Ectodermal cell (in vitro differentiated cells): ENCODE measurements around the gene MAN1C1.
A peak's percentile ranks its signal among the peaks of the same experiment; 100 is the strongest.

ENCODE experiments used
- H3K27ac ChIP-seq: 2 replicates; pipeline ENCODE4 v1.7.0; 2013; ENCODE audit warnings: mild to moderate bottlenecking, low read depth, low read length; ENCODE audit not compliant: insufficient read depth, poor library complexity, severe bottlenecking
- H3K27me3 ChIP-seq: 2 replicates; pipeline ENCODE4 v1.7.0; 2013; ENCODE audit warnings: mild to moderate bottlenecking, low read length; ENCODE audit not compliant: insufficient read depth, control insufficient read depth, poor library complexity, severe bottlenecking
- H3K36me3 ChIP-seq: one replicate; pipeline ENCODE4 v1.7.0; 2013; ENCODE audit warnings: low read length; ENCODE audit not compliant: control insufficient read depth, insufficient read depth
- H3K4me1 ChIP-seq: one replicate; pipeline ENCODE4 v1.7.0; 2013; ENCODE audit warnings: low read length; ENCODE audit not compliant: control insufficient read depth, insufficient read depth
- H3K4me3 ChIP-seq: 2 replicates; pipeline ENCODE4 v1.7.0; 2013; ENCODE audit warnings: low read depth, low read length, control low read depth; ENCODE audit not compliant: insufficient read depth
- H3K9me3 ChIP-seq: 2 replicates; pipeline ENCODE4 v1.7.0; 2013; ENCODE audit warnings: mild to moderate bottlenecking, low read length, moderate library complexity; ENCODE audit not compliant: control insufficient read depth
- WGBS, 2 experiments: methylation state at CpG; one replicate each; pipeline ENCODE4 v1.1.7; 2013; ENCODE audit warnings: missing lambda C conversion rate in 2 of 2; 5-methylcytosine and 5-hydroxymethylcytosine counted together

MAN1C1 gene

DNA sequence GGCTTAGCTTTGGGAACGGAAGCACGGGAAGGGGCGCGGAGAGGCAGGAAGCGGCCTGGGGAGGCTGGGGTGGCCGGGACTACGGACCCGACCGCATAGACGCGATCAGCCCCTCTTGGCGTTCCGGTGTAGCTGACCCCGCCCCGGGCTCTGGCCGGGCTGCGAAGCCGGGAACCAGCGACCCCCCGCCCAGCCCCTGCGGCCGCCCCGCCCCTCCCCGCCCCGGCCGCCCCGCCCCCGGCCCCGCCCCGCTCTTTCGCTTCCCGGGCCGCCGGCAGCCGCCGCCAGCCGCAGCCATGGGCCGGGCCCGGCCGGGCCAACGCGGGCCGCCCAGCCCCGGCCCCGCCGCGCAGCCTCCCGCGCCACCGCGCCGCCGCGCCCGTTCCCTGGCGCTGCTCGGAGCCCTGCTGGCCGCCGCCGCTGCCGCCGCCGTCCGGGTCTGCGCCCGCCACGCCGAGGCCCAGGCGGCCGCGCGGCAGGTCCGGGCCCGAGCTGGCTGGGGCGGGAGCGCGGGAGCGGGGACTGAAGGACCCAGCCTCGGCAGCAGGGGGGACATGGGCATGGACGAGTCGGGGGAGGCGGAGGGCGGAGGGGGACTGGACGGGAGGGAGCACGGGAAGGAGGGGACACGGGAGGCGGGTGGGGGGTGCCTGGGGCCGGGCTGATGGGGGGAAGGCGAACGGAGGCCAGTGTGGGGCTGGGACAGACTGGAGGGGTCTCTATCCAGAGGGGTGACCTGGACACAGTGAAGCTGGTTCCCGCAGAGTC, 183.5 kb downstream of the MAN1C1 start, which contains the start of gene SELENON:
Gene SELENON (plus strand): TSS at position 259 of the 768 bp plus-strand sequence. CDS start 38 bp downstream, at position 297.
- H3K27ac ChIP-seq, result no peak within 1 kb of the TSS
- no peaks in the 10 kb centered on the region for H3K27me3 ChIP-seq
- peaks cover 22% of the 10 kb centered on the region for H3K4me1 ChIP-seq
- H3K36me3 ChIP-seq, result no peaks in the 10 kb centered on the region
- no peaks in the 10 kb centered on the region for H3K9me3 ChIP-seq
- peak within 1 kb of the TSS; percentile 50 for H3K4me3 ChIP-seq
- WGBS, 2 experiments, result 1% methylated on average over 91 of the region's 91 CpGs

DNA sequence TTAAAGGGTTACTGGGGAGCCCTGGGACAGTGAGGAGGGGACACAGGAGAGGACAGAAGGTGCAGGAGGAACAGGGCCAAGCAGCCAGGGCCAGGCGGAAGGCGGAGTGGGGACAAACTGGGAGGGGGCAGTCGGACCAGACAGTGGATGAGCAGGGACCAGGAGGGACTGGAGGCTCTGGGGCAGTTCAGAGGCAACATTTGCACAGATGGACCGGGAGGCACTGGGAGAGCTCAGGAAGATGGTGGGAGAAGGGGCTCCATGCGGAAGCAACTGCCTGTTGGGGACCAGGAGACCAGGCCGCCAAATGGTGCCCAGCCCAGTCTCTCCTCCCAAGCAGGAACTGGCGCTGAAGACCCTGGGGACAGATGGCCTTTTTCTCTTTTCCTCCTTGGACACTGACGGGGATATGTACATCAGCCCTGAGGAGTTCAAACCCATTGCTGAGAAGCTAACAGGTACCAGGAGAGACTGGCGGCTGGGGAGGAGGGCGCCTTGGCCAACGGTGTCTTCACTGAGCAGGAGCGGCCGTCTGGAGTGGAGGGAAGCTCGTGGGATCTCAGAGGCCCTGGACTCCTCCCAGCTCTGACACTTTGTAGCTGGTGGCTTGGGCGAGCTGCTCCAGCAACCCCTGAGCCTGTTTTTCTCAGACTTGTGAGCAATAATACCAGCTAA, 184.2 kb downstream of the MAN1C1 start:
- peaks cover 23% of the 10 kb centered on the region for H3K4me1 ChIP-seq
- H3K36me3 ChIP-seq, result no peaks in the 10 kb centered on the region
- H3K9me3 ChIP-seq, result no peaks in the 10 kb centered on the region
- no peaks in the 10 kb centered on the region for H3K27me3 ChIP-seq
- peak overlapping the region; percentile 50 for H3K4me3 ChIP-seq
- 74 to 75% methylated on average over 15 of the region's 15 CpGs for WGBS, 2 experiments
- H3K27ac ChIP-seq, result no peak overlapping the region

DNA sequence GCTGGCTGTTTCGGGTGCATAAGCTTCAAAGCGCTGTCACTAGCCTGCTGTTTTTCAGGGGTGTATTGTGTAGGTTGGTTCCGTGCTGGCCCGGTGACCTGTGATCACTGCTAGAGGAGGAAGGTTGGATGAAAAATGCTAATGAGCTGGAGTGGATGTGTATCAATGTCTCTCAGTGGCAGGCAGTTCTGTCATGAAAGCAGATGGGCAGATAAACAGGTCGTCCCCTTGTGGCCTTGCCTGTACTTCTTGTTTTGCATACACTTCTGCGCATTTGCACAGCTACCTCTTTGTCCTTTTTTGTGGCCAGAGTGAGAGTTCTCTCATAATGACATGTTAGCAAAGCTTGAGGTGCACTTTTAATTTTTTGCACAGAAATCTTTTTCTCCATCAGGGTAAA, 186.3 kb downstream of the MAN1C1 start:
- no peaks in the 10 kb centered on the region for H3K9me3 ChIP-seq
- H3K36me3 ChIP-seq, result no peaks in the 10 kb centered on the region
- peaks cover 18% of the 10 kb centered on the region for H3K4me1 ChIP-seq
- no peaks in the 10 kb centered on the region for H3K27me3 ChIP-seq
- H3K27ac ChIP-seq, result no peak overlapping the region
- H3K4me3 ChIP-seq, result no peak overlapping the region
- 81 to 86% methylated on average over 6 of the region's 6 CpGs for WGBS, 2 experiments

DNA sequence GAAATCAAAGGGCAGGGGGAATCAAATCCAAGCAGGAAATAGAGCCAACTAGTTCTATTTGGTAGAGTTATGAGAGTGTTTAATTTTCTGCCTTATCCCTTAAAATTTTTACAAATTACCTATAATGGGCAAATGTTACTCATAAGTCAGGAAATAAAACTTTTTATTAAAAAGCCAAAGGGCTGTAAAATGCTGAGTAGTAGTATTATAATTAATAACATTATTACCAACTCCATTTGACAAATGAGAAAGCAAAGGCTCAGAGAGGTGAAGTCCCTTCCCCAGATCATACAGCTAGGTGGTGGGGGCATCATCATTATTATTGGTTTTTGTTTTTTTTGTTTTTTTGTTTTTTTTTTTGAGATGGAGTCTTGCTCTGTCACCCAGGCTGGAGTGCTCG, 186.8 kb downstream of the MAN1C1 start:
- Histone ChIP-seq H3K4me1 (peaks cover 18% of the 10 kb centered on the region), H3K27me3 (no peaks in the 10 kb centered on the region), H3K4me3 (no peak overlapping the region), H3K9me3 (no peaks in the 10 kb centered on the region), H3K27ac (no peak overlapping the region), H3K36me3 (peaks cover under 1% of the 10 kb centered on the region)
- 92 to 96% methylated on average over 1 of the region's 1 CpG for WGBS, 2 experiments

DNA sequence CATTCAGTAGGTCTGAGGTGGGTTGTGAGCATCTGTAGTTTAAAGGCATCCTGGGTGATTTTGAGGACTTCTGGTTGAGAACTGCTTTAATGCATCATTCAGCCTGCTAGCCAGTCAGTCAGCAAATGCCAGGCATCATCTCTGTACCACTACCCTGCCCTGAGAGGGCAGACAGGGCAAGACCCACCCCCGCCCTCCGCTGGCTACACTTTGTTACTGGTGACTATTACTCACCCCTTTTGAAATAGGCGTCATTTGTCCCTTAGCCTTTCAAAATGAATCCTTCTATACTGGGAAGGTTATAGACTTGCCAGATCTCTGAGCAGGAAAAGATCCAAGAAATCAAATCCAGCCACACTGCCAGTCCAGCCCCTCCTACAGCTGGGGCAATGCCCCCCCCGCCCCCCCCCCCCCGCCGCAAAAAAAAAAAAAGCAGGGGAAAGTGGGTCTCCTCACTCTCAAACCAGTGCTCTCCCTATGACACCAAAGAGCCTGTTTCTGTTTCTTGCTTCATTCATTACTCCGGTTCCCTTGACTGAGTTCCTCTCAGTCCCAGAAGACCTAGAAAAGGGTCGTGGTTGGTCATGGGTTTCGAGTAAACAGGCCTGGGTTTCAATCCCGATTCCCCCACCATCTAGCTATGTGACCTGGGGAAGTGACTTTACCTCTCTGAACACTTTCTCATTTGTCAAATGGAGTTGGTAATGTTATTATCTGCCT, 187.8 kb downstream of the MAN1C1 start:
- H3K9me3 ChIP-seq, result no peaks in the 10 kb centered on the region
- 80 to 92% methylated on average over 7 to 10 of the region's 10 CpGs for WGBS, 2 experiments
- no peak overlapping the region for H3K27ac ChIP-seq
- H3K27me3 ChIP-seq, result no peaks in the 10 kb centered on the region
- no peak overlapping the region for H3K4me3 ChIP-seq
- H3K4me1 ChIP-seq, result peaks cover 11% of the 10 kb centered on the region
- peaks cover 7% of the 10 kb centered on the region for H3K36me3 ChIP-seq

DNA sequence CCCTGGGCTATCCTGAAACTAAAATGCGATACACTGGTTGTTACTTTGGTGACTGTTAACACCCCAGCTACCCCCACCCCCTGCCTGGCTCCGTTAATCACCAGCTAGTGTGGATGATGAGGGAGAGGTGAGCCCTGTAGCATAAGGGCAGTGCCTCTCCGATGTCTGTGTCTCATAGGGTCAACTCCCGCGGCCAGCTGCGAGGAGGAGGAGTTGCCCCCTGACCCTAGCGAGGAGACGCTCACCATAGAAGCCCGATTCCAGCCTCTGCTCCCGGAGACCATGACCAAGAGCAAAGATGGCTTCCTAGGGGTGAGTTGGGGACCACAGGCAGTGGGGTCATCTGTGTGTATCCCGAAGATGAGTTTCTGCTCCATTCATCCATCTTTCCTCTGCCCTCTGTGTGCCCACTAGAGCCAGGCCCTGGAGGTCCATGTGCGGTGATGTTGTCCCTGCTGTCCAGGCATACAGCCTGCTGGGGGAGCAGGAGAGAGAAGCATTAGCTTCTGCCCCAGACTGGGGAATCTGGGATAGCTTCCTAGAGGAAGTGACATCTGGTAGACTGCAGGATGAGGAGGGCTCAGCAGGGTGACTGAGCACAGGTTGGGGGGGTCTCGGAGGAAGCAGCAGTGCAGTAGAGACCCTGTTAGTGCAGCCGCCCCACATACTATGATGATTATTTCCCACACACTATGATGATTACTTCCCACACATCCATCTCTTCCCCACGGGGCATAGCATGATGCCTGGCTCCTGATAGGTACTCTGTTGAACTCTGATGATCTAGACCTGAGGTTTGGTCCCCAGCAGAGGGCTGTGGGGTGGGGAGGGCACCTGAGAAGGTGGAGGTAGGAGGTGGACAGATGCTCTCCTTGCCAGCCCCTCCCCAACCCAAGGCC, 188.6 kb downstream of the MAN1C1 start:
- Histone ChIP-seq H3K4me3 (no peak overlapping the region), H3K9me3 (no peaks in the 10 kb centered on the region), H3K27me3 (no peaks in the 10 kb centered on the region), H3K4me1 (peaks cover 6% of the 10 kb centered on the region), H3K36me3 (peaks cover 7% of the 10 kb centered on the region), H3K27ac (no peak overlapping the region)
- 92 to 96% methylated on average over 15 of the region's 15 CpGs for WGBS, 2 experiments

DNA sequence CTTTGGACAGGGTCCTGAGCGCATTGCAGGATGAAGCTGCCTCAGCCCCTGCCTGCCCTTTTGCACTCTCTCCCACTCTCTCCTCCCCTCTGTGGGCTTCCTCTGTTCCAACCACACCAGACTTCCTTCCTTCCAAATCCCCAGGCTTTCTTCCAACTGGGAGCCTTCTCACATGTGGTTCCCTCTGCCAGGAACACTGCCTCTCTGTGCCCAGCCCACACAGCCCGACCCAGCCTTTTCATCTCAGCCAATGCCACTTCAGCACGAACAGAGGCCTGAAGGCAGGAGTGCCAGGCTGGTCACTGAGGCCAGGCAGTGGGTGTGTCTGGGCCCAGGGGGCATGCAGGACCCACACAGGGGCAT, 189.3 kb downstream of the MAN1C1 start:
- Histone ChIP-seq H3K27me3 (no peaks in the 10 kb centered on the region), H3K4me1 (peaks cover 6% of the 10 kb centered on the region), H3K9me3 (no peaks in the 10 kb centered on the region), H3K36me3 (peaks cover 7% of the 10 kb centered on the region), H3K27ac (no peak overlapping the region), H3K4me3 (no peak overlapping the region)
- 89 to 95% methylated on average over 3 of the region's 3 CpGs for WGBS, 2 experiments

DNA sequence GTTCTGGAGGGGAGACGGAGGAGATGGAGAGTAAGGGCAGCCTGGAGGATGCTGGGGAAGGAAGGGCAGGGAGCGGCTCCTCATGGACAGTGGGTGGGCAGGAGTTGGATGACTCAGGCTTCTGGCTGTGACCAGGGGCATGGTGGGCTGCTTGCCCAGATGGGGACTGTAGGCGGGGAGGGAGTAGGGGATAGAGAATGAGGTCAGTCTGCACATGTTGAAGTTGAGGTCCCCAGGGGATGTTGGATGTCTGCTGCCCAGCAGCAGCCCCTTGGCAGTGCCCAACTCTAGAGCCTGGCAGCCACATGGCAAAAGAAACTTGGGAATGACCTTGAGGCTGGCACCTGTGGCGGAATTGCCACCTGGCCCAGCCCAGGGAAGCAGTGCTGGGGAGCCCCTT, 189.8 kb downstream of the MAN1C1 start:
- H3K4me3 ChIP-seq, result no peak overlapping the region
- 92 to 96% methylated on average over 4 of the region's 4 CpGs for WGBS, 2 experiments
- H3K36me3 ChIP-seq, result peaks cover 7% of the 10 kb centered on the region
- H3K27ac ChIP-seq, result no peak overlapping the region
- peaks cover 6% of the 10 kb centered on the region for H3K4me1 ChIP-seq
- no peaks in the 10 kb centered on the region for H3K27me3 ChIP-seq
- no peaks in the 10 kb centered on the region for H3K9me3 ChIP-seq

DNA sequence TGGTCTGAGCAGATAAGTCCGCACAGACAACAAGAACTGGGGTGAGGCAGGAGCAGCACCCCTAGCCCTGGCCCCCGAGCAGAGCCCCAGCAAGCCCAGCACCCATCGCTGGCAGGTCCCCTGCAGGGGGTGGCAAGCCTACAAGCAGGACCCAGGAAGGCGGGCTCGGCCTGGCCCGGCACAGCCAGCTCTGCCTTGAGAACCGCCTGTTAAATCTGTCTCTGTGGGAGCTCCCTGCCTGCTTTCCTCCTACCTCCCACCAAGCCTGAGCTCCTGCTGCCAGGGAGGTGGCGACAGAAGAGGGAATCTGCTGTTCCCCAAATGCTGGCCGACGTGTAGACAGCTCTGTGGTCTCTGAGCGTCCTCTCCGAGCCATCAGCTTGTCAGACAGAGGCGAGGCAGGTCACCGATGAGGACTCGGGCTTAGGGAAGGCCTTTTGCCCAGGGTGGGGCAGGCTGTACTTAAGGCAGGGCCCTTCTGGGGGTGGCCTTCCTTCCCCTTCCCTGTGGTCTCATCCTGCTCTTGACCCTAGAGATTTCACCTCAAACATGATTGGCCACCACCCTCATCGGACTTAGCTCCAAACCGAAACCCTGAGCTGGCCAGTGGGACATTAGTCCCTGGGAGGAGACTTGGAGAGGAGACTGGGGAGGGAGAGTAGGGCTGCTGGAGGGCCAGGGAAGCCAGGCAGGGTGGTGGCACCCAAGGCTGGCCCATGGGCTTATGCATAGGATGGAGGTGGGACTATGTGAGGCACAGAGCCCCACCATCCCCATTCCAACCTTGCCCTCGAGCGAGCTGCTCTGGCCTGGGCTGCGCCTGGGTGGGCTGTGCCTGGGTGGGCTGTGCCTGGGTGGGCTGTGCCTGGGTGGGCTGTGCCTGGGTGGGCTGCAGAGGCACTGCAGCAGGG, 191.1 kb downstream of the MAN1C1 start:
- H3K4me1 ChIP-seq, result peaks cover 6% of the 10 kb centered on the region
- H3K9me3 ChIP-seq, result no peaks in the 10 kb centered on the region
- WGBS, 2 experiments, result 91 to 95% methylated on average over 20 of the region's 20 CpGs
- H3K4me3 ChIP-seq, result no peak overlapping the region
- no peak overlapping the region for H3K27ac ChIP-seq
- peaks cover 7% of the 10 kb centered on the region for H3K36me3 ChIP-seq
- H3K27me3 ChIP-seq, result no peaks in the 10 kb centered on the region
